ENCODE data around the gene SCAMP2.

DNA sequence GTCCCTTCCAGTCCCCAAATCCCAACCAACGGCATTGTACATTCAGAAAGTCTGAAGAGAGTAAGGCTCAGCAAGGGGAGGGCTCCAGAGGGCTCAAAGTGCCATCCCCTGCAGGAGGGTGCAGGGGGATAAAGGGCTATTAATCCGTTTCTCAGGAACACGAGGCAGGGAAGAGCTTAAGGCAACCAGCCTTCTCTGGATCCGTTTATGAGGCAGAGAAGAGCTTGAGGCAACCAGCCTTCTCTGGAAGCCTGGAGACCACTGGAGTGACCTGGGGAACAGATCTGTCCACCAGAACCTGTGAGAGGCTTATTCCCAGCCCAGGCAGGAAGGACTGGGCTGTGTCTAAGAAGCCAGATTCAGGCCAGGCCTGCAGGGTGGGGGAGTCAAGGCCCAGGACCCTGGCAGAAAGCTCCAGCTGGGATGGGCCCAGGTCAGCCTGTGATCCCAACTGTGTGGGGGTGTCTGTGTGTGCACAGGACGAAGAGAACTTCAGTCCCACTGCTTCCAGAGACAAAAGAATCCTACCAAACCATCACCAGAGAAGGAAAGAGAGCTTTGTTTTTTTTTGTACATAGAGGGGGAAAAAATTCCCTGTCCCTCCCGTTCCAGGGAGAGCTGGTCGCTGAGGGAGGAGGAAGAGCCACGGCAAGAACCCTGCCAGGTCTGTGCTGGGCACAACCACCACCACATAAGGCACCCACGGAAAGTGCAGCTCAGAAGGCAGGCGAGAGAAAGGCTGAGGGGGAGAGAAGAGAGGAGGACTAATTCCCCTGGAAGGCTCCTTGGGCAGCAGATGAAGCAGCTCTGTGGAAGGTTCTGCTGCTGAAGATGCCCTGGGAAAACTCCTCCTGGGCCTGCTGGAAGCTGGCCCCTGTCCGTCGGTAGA lies 28.6 kb downstream of the SCAMP2 start:
- TF ChIP-seq ZNF274 (IDR thresholded peaks at IDR 0.05; ENCODE audit: low read depth, low read length) (no peak), POLR2A (IDR thresholded peaks at IDR 0.05; ENCODE audit: borderline replicate concordance, extremely low read depth, insufficient read depth, insufficient read length) (no peak), CEBPB (IDR thresholded peaks at IDR 0.05; ENCODE audit: low read depth) (no peak), EZH2 (IDR thresholded peaks at IDR 0.05) (no peak), POLR2AphosphoS5 (IDR thresholded peaks at IDR 0.05; ENCODE audit: low read depth, low read length) (no peak), SP1 (IDR thresholded peaks at IDR 0.05; ENCODE audit: low read depth) (no peak), EZH2phosphoT487 (IDR thresholded peaks at IDR 0.05; ENCODE audit: borderline replicate concordance) (no peak), SIN3A (IDR thresholded peaks at IDR 0.05; ENCODE audit: low read depth) (no peak), RAD21 (IDR thresholded peaks at IDR 0.05; ENCODE audit: low read depth) (no peak), EGR1 (IDR thresholded peaks at IDR 0.05; ENCODE audit: low read depth) (no peak), YY1 (IDR thresholded peaks at IDR 0.05; ENCODE audit: extremely low read depth, insufficient replicate concordance, low read depth, low read length) (no peak)
- TF ChIP-seq, protein P1, sequence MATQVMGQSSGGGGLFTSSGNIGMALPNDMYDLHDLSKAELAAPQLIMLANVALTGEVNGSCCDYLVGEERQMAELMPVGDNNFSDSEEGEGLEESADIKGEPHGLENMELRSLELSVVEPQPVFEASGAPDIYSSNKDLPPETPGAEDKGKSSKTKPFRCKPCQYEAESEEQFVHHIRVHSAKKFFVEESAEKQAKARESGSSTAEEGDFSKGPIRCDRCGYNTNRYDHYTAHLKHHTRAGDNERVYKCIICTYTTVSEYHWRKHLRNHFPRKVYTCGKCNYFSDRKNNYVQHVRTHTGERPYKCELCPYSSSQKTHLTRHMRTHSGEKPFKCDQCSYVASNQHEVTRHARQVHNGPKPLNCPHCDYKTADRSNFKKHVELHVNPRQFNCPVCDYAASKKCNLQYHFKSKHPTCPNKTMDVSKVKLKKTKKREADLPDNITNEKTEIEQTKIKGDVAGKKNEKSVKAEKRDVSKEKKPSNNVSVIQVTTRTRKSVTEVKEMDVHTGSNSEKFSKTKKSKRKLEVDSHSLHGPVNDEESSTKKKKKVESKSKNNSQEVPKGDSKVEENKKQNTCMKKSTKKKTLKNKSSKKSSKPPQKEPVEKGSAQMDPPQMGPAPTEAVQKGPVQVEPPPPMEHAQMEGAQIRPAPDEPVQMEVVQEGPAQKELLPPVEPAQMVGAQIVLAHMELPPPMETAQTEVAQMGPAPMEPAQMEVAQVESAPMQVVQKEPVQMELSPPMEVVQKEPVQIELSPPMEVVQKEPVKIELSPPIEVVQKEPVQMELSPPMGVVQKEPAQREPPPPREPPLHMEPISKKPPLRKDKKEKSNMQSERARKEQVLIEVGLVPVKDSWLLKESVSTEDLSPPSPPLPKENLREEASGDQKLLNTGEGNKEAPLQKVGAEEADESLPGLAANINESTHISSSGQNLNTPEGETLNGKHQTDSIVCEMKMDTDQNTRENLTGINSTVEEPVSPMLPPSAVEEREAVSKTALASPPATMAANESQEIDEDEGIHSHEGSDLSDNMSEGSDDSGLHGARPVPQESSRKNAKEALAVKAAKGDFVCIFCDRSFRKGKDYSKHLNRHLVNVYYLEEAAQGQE (IDR thresholded peaks at IDR 0.05; ENCODE audit: low read depth): no peak
- TF ChIP-seq, protein P2, sequence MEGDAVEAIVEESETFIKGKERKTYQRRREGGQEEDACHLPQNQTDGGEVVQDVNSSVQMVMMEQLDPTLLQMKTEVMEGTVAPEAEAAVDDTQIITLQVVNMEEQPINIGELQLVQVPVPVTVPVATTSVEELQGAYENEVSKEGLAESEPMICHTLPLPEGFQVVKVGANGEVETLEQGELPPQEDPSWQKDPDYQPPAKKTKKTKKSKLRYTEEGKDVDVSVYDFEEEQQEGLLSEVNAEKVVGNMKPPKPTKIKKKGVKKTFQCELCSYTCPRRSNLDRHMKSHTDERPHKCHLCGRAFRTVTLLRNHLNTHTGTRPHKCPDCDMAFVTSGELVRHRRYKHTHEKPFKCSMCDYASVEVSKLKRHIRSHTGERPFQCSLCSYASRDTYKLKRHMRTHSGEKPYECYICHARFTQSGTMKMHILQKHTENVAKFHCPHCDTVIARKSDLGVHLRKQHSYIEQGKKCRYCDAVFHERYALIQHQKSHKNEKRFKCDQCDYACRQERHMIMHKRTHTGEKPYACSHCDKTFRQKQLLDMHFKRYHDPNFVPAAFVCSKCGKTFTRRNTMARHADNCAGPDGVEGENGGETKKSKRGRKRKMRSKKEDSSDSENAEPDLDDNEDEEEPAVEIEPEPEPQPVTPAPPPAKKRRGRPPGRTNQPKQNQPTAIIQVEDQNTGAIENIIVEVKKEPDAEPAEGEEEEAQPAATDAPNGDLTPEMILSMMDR (IDR thresholded peaks at IDR 0.05 in 2 of 3, conservative IDR thresholded peaks at IDR 0.05 in 1 of 3; ENCODE audit: borderline replicate concordance in 1 of 3, insufficient read depth in 1 of 3, low read depth in 2 of 3, low read length in 2 of 3): no peak
- TF ChIP-seq, protein P3, sequence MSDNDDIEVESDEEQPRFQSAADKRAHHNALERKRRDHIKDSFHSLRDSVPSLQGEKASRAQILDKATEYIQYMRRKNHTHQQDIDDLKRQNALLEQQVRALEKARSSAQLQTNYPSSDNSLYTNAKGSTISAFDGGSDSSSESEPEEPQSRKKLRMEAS (IDR thresholded peaks at IDR 0.05): no peak

Measured in HCT116 (cell line).